Activated CD8-positive, alpha-beta memory T cell treated with anti-CD3 and anti-CD28 coated beads, Interleukin-2, amount 50 U/mL, for 1 hour (primary cell): ENCODE measurements around the gene NF1.
"Not testable (repeated sequence)": the region's sequence is repeated elsewhere in the genome, so short reads cannot be mapped to it uniquely, and the experiment has no call there.

Experiments used
- DNase-seq: peaks from one replicate; pipeline ENCODE4 v3.0.0-alpha.2; 2020; ENCODE audit errors: extremely low read depth

Gene NF1

DNA sequence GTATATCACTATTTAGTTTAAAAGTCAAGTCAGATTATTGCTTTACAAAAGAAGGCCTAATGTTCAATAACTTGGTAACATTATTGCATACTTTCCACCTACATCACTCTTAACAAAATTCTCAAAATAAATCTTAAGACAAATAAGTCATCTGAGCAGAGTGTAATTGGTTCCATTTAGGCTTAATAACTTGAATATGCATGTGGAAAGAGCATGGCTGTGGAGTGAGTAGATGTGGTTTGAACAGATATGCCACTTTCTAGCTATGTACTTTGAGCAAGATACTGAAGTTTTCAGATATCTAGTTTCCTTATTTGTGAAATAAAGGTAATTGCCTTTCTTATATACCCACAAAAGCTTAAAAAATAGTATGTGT, 233.4 kb downstream of the NF1 start:
- DNase-seq, result no peak

DNA sequence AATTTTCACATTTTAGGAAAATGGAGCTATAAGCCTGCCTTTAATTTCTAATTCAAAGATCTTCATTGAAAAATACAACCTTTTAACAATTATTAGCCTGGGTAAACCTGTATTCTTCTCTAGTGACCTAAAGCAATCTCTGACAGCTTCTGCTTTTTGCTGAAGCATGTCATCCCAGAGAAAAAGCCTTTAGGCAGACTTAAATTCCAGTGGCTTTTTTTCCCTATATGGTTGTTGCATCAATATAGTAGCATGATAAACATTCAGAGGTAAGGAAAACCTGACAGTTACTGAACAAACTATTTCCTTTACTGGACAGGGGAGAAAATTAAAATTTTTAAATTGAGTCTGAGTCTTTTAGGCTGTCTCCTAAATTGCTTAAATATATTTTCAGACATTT, 234.4 kb downstream of the NF1 start:
- DNase-seq, result no peak

DNA sequence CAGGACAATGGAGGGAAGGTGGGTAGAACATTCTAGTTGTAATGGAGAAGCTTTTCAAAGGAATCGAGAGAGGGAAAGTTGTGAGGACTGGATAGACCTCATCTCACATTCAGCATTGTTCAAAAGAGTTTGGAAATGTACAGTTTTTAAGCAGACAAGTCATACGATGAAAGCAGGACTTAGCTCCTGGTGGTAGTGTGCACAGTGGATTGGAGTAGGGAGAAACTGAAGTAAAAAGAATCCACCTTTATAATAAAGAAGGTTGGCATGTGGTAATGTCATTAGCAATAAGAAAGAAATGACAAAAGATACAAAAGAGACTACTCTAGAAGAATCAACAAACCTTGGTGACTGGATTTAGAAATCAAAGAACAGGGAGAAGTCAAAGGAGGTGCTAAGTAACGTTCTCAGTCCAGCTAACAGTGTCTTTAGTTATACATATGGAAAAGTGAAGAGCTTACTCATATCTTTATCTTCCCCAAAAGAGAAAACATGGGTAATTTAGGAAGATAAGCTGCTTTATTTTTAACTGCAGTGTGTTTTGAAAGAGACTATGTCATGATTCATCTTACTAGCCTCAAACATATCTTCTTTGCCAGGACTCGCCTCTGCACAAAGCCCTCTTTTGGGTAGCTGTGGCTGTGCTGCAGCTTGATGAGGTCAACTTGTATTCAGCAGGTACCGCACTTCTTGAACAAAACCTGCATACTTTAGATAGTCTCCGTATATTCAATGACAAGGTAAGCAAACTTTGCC, 245.3 kb downstream of the NF1 start:
- DNase-seq, result no peak

DNA sequence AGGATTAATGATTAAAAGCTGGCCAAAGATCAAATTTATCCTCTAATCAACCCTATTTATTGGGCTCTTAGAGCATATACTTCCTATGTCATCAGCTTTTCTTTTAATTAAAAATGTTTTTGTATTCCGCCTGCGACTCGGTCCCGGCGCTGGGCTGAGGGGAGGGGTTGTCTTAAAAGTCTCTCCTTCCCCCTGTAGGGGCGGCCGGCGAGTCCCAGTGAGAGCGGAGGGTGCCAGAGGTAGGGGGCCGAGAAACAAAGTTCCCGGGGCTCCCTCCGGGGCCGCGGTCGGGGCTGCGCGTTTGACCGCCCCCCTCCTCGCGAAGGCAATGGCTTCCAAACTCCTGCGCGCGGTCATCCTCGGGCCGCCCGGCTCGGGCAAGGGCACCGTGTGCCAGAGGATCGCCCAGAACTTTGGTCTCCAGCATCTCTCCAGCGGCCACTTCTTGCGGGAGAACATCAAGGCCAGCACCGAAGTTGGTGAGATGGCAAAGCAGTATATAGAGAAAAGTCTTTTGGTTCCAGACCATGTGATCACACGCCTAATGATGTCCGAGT, 250.5 kb downstream of the NF1 start:
- DNase-seq, result not testable (repeated sequence)

DNA sequence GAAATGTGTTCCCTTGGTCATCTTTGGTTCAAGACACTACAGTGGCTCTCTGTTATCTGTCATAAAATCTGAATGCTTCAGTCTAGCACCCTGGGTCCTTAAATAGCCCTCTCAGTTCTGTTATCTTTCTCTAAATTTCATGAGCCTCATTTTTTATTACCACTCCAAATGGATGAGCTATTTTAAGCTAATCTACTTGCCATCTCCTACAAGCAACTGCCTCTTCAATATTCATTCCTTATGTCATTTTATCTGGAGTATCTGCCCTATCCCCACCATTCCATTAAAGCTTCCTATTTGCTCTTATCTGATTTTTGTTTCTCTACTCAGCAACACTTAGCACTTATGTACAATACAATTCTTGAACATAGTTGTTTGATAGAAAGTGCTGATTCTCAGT, 254.7 kb downstream of the NF1 start:
- DNase-seq, result no peak

DNA sequence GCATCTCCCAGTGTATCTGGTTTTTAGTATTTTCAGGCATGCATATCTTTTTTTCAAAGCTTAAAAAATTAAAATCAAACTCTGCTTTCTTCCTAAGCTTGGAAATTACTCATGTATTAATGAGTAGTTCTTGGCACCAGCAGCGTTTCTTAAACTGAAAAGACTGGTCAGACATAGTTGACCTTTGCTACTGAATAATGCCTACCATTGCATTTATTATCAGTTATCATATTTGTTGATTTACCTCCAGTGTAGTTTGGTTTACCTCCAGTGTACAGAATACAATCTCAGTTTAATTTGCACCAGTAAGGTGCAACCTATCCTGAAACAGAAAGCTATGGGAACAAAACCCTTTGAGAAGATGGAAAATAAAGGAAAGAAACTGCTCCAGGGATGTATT, 261.2 kb downstream of the NF1 start:
- no peak for DNase-seq

DNA sequence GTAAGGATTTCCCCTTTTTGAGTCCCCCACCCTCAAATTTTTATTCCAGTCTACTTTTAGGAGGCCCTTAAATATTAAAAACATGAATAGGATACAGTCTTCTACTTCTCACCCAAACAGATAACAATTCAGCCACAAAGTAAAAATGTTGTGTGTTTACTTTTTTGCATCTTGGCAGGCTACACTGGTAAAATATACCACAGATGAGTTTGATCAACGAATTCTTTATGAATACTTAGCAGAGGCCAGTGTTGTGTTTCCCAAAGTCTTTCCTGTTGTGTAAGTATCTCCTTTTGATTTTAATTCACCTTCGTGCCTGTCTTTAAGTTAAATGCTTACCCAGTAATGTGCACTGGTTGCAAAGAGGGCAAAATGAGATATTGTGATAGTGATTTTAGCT, 262.3 kb downstream of the NF1 start:
- DNase-seq, result no peak

DNA sequence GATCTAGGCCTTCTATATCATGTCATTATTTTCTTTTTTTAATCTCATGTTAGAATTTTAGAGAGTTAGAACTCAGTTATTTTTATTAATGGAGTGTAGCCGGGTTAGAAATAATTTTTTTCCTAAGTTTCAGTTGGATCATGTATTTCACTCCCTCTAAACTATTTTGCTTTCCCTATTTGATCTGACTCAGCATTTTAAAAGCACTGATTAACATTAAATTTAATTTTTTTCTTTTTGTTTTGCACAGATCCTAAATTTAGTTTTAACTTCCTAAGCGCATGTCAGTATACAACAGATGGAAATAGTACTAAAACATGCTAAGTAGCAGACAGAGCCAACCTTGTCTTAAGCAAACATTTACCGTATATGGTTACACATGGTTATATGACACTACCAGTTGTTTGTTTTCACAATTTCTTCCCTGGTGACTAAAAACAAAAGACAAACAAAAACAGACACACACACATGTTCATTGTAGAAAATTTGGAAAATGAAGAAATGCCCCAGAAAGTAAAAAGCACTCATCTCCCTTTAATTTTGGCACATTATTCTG, 263.1 kb downstream of the NF1 start:
- no peak for DNase-seq

DNA sequence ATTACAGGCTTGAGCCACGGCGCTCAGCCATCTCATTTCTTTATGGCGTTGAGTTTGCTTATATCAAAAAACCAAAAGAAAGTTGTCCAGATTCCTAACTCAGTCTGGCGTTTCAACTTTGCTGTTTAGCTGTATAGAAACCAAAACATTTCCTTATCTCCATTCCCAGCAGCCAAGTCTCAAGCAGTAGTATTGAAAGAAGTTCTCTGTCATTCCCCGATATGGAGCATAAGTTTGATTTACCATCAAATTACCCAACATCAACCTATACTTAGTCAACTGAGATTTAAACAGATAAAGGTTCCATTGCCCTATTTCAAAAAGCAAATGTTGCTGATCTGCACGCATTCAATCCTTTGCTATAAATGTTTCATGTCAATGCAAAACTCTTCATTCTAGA, 269.2 kb downstream of the NF1 start:
- DNase-seq, result no peak

DNA sequence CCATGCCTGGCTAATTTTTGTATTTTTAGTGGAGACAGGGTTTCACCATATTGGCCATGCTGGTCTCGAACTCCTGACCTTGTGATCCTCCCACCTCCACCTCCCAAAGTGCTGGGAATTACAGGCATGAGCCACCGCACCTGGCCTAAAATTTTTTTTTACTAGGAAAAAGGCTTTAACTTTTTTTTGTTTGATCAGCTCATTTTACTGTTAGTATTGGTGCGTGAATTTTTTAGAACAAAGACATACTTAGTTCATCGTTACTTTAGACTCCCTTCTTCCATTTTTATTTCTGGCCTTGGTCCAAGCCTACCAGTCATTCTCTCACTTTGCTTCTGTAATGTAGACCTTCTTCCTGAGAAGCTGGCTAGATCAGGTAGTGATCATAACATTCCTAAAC, 271.3 kb downstream of the NF1 start:
- DNase-seq, result no peak

DNA sequence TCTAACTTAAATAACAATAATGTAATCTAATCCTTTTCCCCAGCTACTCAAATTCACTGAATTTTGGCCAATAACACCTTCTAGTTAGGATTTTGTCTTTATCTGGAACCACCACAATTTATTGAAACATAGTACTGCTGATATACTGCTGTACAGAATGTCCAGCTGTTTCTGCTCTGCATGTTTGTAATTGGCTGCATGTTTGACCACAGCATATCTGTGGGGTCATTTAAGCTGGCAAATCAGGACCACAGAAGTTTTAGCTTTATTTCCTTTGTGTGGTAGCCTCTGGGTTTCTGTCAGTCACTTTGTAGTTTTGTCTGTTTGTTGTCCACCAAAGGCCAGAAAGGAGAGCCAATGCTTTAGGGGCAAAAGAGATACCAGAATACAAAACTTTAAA, 274.5 kb downstream of the NF1 start:
- DNase-seq, result no peak

DNA sequence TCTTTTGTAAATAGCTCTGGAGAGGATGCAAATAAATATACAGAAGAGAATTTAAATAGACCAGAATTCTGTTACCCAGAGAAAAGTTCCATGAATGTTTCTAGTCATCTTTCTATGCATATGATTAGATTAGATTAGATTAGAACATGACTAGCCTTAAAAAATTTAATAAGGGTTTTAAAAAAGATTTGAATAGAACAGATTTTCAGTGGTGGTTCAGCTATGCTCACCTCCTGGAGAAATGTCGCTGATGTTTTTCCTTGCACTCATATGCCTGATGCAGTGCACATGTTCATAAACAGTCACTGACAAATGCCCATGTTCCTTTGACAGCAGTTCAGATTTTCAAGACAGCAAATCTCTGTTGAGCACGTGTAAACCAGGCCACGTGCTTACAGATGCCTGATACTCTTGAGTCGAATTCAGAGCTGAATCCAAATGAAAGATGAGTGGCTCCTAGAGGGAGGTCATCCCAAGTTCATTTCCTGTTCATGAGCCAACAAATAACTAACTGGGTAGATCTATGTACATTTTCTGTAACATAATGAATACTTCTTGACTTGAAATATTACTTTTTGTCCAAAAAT, 276.8 kb downstream of the NF1 start:
- no peak for DNase-seq

DNA sequence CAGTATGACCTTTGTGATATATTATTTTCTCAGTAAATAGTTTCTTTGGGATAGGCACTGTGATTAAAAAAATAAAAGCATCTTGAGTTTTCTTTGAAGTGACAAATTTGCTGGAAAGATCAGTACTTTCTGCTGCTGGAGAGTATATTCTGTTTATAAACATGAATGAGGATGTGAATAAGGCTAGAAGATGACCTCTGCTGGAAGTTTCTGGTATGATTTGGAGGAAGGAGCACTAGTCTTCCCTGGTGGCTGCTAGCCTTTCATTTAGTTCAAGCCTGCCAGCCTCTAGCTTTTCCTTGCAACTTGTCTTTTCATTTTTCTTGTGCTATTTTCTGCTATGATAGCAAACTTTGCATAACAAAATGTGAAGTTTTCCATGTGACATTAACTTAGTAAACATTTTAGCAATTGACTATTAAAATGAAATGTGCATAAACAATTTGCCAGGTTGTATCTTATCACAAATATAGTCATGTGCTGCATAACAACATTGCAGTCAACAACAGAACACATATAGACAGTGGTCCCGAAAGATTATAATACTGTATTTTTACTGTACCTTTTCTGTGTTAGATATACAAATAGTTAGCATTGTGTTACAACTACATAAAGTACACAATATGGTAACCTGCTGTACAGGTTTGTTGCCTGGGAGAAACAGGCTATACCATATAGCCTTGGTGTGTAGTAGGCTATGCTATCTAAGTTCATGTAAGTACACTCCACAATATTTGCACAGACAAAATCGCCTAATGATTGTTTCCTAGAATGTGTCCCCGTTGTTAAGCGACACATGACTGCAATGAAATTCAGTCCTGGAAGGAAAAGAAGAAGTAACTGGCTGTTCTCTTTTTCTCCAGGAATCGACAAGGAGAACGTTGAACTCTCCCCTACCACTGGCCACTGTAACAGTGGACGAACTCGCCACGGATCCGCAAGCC, 278.6 kb downstream of the NF1 start:
- no peak for DNase-seq

DNA sequence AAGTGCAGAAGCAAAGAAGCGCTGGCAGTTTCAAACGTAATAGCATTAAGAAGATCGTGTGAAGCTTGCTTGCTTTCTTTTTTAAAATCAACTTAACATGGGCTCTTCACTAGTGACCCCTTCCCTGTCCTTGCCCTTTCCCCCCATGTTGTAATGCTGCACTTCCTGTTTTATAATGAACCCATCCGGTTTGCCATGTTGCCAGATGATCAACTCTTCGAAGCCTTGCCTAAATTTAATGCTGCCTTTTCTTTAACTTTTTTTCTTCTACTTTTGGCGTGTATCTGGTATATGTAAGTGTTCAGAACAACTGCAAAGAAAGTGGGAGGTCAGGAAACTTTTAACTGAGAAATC, 279.3 kb downstream of the NF1 start:
- DNase-seq, result no peak

DNA sequence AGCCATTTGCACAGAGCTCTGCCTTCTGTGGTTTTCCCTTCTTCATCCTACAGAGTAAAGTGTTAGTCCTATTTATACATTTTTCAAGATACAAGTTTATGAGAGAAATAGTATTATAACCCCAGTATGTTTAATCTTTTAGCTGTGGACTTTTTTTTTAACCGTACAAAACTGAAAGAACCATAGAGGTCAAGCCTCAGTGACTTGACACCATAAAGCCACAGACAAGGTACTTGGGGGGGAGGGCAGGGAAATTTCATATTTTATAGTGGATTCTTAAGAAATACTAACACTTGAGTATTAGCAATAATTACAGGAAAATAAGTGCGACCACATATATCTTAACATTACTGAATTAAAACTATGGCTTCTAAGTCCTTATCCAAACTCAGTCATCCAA, 279.7 kb downstream of the NF1 start:
- DNase-seq, result no peak

DNA sequence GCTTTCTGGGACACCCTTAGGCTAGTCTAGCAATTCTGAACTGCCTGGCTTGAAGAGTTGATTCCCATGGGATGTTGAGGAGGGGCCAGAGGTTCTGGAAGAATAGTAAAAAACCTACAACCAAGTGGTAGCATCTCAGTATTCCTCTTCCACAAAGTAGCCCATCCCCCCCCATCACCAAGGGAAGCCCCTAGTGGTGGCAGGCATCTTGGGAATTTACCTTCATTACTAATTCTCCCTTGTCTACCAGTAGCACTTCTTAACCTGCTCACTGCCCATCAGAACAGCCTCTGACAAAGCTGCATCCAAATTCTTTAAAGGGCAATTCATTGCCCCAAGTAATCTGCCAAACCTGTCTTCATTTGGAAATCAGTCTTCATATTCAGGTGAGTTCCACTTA, 283.9 kb downstream of the NF1 start:
- DNase-seq, result no peak

DNA sequence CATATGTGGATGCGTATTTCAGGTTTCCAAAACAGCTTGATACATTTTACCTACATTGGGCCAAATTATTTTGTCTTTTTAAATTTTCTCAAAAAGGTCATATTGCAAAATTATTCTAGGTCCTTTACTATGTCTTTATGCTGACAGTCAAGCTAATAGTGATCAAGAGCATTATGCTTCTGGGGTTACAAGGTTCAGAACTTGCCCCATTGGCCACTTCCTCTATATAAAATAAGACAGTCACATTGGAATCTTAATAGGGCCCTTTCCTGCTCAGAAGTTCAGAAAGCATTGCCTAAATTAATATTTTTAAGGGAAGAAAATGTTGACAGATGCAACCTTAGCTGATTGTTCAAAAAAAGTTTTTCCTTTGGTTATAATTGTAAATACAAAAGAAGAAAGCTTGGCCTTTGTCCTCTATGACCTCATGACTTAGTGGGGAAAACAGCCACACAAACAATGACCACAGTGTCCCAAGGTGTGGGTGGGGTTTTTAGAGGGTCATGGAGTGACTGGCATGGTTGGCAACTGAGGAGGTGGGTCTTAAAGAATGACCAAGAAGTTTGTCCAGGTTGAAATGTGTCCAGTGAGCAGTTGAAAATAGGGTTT, 284.9 kb downstream of the NF1 start:
- no peak for DNase-seq

DNA sequence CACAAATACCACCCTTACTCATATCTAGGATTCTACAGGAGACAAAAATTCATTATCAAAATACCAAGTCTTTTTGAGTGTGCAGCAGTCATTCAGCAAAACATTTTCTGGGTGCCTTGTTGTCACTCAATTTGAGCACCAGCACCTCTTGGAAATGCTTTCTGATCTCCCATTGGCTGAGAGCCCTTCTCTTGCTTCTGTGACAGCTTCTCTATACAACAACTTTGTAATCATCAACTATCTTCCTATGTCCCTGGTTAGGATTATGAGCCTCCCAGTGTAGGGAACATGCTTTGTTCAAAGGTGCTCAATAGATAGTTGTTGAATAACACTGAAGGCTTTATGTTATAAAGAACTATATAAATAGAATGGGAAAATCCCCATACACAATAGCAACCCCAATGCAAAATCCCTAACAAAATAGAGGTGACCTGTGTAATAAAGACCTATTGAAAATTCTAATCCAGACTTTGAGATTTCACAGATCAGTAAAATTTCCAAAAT, 286.4 kb downstream of the NF1 start:
- DNase-seq, result no peak

DNA sequence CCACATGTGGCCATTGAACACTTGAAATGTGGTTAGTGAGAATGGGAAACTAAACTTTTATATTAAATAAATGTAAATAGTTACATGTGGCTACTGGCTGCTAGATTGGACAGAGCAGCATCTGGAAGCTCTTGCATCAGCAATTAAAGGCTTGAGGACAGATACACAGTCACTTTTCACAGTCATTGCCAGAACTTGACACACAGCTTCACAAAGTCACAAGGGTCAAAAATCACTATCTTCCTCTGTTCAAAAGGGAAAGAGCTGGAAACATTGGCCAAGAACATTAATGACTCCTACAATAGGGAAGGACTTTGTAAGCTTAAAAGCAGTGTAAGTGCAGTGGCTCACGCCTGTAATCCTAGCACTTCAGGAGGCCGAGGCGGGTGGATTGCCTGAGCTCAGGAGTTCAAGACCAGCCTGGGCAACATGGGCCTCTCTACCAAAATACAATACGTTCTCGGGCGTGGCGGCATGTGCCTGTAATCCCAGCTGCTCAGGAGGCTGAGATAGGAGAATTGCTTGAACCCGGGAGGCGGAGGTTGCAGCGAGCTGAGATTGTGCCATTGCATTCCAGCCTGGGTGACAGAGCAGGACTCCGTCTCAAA, 288.0 kb downstream of the NF1 start:
- not testable (repeated sequence) for DNase-seq

DNA sequence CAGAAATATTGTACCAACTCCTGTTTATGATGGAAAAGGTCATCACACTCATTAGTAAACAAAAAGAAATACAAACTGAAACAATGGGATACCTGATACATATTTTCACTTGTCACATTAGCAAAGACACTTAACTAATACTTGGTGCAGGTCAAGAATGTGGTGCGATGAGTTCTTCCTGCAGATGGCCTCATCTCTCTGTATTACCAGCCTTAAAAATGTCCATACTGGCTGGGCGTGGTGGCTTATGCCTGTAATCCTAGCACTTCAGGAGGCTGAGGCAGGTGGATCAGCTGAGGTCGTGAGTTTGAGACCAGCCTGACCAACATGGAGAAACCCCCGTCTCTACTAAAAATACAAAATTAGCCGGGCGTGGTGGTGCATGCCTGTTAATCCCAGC, 288.7 kb downstream of the NF1 start:
- DNase-seq, result not testable (repeated sequence)
